HG02840 (cell line): ENCODE data around the gene TYR.
"Not testable (repeated sequence)": the region's sequence is repeated elsewhere in the genome, so short reads cannot be mapped to it uniquely, and the experiment has no call there.

ENCODE experiments used
- ATAC-seq: cut with Tn5 transposase; IDR thresholded peaks from one replicate; pipeline ENCODE4 v1.9.1; 2021; ENCODE audit warnings: mild to moderate bottlenecking, moderate library complexity, moderate number of reproducible peaks; ENCODE audit not compliant: unreplicated experiment, low FRiP score

Gene TYR

DNA sequence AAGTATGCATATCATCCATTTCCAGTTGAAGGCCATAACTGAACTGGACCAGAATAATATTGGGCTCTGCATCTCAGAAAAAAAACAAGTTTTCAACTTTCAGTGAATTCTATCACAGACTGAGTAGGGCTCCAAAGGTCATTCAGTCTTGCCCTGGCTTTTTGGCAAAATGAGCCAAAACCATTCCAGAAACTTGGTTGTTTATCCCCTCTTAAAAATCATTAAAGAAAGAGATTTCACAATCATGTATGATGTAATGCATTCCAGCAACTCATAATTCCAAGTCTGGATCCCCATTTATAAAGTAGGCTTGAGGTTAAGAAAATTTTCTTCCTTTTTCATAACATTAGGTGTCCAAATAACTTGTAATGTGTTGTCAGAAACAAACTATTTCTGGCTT, 162.8 kb downstream of the TYR start:
- ATAC-seq, result not testable (repeated sequence)

- not testable (repeated sequence) for ATAC-seq
Observed at GRCh38 chr11:89342880-89343572, 165.4 kb downstream of the TYR start.
